ENCODE results near the gene FAHD2B. TPM values are rescaled to one million over a fixed set of nuclear protein-coding genes. Genes with fewer than 3 reads are reported as not detected.
A peak's percentile ranks its signal among the peaks of the same experiment; 100 is the strongest.
"Not testable (repeated sequence)": the region's sequence is repeated elsewhere in the genome, so short reads cannot be mapped to it uniquely, and the experiment has no call there.

FAHD2B gene
- total RNA-seq (2014; rRNA removed): 0.23 and 1.3 TPM in 2 replicates
- 0.73 TPM for polyA plus RNA-seq (2012)

DNA sequence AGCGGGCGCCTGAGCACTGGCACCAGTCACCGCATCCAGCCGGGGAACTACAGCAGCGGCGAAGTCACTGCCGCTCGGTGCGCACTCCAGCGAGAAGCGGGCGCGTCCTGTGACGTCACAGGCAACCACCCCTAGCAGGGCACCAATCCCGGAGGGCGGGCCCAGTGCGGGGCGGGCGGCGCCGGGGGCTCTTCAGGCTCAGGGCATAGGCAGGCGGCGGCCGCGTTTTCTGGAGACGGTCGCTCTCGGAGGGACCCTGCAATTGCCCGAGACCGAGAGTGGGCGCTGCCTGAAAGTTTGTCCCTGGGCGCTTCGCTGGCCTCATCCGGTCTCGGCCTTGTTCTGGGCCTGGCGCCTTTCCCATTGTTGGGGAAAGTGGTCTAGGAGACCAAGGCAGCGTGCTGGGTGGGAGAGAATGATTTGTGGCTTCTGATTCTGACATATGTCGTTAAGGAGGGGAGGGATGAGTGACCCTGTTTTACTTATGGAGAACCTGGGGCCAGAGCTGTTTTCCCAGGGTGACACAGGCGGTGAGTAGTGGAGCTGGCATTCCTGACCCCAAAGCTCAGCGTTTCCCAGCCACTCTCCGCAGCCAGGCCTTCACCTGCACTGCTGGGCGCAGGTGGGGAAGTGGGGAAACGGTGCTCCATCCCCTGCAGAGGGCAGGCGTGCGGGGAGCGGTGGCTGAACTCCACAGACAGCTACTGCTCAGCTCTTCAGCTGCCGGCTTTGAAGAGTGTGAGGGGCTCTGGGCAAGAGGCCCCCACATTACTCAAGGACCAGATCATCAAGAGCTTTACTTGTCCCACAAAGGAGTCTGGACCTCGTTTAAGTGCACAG, at the start of gene FAHD2B:
Gene FAHD2B (minus strand): TSS at position 111 of the 840 bp plus-strand sequence. CDS start 3,176 bp downstream, outside the sequence.
- DNase-seq (ENCODE audit: low read depth): peak; percentile 29

- peak; percentile 32 for DNase-seq (ENCODE audit: low read depth)
These were observed 49.3 kb upstream of the FAHD2B start for GRCh38 chr2:97144016-97144415.

DNA sequence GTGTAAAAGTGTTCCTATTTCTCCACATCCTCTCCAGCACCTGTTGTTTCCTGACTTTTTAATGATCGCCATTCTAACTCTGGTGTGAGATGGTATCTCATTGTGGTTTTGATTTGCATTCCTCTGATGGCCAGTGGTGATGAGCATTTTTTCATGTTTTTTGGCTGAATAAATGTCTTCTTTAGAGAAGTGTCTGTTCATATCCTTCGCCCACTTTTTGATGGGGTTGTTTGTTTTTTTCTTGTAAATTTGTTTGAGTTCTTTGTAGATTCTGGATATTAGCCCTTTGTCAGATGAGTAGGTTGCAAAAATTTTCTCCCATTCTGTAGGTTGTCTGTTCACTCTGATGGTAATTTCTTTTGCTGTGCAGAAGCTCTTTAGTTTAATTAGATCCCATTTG, 34.4 kb upstream of the FAHD2B start:
- peak; percentile 31 for DNase-seq (ENCODE audit: low read depth)

DNA sequence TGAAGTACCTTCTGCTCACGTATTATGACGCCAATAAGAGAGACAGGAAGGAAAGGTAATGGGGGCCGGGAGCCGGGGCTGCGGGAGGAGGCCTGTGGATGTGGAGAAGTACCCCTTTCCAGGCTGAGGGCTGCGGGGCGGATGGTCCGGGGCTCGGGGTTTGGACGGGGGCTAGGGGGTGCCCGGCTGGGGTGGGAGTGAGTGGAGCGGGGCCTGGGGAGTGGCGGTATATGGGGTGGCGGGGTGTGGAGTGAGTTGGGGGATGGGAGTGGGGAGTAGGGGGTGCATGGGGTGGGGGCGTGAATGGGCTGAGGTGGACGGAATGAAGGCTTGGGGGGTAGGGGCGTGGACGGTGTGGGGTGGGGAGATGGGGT, 19.2 kb upstream of the FAHD2B start:
- not testable (repeated sequence) for DNase-seq (ENCODE audit: low read depth)

GRCh38 chr2:97113050-97113881, 18.6 kb upstream of the FAHD2B start, which contains the start of gene ANKRD36:
Gene ANKRD36, plus strand, starts transcription at chr2:97113153. Its CDS starts 587 bp downstream, at chr2:97113740.
- DNase-seq (ENCODE audit: low read depth): peak; percentile 77

DNA sequence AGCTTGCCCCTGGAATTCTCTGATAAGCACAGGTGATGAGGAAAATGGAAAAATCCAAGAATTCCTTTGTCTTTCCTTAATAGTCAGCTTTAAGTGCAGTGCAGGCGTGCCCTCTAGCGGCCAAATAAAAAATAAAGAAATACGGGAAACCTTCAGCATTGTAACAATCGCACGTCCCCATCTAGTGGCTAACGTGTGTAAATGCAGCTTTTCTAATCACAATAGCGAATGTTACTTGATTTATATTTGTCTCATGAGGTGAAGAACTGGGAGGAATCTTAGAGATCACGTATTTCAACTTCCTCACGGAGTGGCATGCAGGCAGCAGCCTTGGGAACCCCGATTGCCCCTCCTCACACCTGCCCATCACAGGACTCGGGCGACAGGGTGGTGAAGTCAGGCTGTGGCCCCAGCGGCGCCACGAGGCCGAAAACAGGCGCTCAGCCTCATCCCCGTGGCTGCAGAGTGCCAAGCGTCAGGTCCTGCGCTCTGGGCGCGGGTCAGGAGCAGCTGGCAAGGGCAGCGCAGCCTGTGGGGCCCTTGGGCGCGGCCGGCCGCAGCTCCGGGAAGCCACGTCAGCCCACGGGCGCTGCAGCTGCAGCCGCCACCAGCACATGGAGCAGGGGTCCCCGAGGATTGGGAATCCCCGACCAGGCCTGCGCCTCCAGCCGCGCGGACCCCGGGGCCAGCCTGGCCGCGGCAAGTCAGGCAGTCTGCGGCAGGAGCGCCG, 17.8 kb upstream of the FAHD2B start:
- DNase-seq (ENCODE audit: low read depth): peak; percentile 57

DNA sequence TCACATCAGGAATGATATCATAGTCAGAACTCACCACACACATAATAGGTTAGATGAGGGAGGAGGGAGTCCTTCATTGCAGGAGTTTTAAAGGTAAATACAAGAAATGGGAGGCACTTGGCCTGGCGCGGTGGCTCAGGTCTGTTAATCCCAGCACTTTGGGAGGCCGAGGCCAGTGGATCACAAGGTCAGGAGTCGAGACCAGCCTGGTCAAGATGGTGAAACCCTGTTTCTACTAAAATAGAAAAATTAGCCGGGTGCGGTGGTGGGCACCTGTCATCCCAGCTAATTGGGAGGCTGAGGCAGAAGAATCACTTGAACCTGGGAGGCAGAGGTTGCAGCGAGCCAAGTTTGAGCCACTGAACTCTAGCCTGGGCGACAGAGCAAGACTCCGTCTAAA, 16.6 kb upstream of the FAHD2B start:
- DNase-seq (ENCODE audit: low read depth): not testable (repeated sequence)

DNA sequence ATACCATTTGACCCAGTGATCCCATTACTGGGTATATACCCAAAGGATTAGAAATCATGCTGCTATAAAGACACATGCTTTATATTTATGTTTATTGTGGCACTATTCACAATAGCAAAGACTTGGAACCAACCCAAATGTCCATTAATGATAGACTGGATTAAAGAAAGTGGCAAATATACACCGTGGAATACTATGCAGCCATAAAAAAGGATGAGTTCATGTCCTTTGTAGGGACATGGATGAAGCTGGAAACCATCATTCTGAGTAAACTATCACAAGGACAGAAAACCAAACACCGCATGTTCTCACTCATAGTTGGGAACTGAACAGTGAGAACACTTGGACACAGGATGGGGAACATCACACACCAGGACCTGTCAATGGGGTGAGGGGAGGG, 12.2 kb upstream of the FAHD2B start:
- not testable (repeated sequence) for DNase-seq (ENCODE audit: low read depth)

- DNase-seq (ENCODE audit: low read depth): not testable (repeated sequence)
These were observed 4.2 kb upstream of the FAHD2B start for GRCh38 chr2:97098786-97099372.

GRCh38 chr2:97095661-97096060, 979 bp upstream of the FAHD2B start:
- DNase-seq (ENCODE audit: low read depth): no peak

DNA sequence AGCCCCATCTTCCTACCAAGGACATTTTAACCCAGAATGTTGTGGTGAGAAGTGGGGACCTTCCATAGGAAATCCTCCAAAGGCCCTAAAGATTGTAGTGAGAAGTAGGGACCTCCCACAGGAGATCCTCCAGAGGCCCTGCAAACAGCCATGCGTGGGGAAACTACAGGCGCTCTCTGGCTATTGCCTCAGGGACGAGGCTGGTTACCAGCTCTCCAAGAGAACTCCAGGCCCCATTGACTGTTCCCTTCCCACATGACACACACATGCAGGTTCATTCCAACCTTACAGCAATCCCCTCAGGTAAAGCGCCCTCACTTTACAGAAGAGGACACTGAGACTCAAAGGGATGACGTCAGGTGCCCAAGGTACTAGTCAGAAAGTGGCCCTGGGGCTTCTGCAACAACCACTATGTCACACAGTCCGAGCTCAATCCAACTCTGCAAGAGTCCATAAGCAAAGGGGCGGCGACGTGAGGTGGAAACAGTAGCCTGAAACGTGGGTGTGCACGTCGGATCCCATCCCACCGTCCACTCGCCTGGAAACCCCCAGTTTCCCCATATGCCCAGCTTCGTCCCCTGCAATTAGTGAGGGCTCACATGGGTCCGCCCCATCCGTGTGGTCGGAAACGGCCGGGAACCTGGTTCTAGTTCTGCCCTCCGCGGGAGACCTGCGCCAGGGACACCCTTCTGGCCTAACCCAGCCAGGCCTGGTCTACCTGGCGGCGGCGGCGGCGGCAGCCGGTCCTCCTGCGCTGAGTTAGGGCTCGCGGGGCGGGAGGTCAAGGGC, 505 bp downstream of the FAHD2B start:
- DNase-seq (ENCODE audit: low read depth): not testable (repeated sequence)

DNA sequence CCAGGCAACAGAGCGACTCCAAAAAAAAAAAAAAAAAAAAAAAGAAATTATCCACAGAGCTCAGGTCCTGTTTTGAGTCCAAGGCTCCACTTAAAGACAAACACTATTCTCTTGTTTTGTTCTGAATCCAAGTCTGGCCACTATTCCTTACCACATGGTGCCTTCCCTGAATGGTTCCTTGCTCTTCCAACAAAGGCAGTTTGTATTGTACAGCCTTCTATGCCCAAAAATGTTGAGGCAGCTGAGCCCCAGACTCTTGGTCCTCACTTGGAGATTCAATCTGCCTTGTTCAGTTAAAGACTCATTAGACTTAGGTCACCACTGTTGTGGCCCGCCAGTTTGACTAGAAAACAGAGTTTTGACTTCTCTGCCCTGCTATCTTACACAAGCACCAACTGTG, 1.7 kb downstream of the FAHD2B start:
- DNase-seq (ENCODE audit: low read depth): not testable (repeated sequence)

- not testable (repeated sequence) for DNase-seq (ENCODE audit: low read depth)
These were observed 6.0 kb downstream of the FAHD2B start for GRCh38 chr2:97088706-97089105.

- DNase-seq (ENCODE audit: low read depth): not testable (repeated sequence)
These were observed 9.6 kb downstream of the FAHD2B start for GRCh38 chr2:97085093-97085492.

GRCh38 chr2:97083516-97083915, 11.2 kb downstream of the FAHD2B start:
- DNase-seq (ENCODE audit: low read depth): not testable (repeated sequence)

DNA sequence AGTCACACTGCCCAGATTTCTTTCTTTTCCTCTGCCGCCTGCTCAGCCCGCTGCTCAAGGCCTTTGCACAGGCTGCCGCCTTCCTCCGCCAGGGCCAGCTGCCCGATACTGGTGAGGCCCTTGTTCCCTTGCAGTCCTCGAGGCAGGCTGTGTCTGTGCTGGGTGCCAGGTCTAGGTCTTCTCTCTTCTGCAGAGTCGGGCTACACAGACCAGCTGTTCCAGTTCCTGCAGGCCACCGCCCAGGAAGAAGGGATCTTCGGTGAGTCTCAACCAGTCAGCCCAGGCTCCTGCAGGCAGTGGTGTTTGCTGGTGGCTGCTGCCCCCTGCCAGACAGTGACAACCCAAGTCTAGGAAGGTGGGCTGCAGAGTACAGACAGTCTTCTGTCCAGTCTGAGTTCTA, 12.5 kb downstream of the FAHD2B start:
- DNase-seq (ENCODE audit: low read depth): not testable (repeated sequence)

DNA sequence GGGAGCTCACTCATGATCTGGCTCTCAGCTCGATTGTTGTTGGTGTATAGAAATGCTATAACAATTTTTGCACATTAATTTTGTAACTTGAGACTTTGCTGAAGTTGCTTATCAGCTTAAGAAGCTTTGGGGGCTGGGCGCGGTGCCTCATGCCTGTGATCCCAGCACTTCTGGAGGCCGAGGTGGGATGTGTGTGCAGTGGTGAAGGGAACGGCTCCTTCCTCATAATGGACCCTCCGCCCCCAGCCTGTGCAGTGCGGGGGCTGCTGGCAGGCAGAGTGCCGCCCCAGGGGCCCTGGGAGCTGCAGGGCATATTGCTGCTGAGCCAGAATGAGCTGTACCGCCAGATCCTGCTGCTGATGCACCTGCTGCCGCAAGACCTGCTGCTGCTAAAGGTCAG, 13.8 kb downstream of the FAHD2B start:
- DNase-seq (ENCODE audit: low read depth): not testable (repeated sequence)

DNA sequence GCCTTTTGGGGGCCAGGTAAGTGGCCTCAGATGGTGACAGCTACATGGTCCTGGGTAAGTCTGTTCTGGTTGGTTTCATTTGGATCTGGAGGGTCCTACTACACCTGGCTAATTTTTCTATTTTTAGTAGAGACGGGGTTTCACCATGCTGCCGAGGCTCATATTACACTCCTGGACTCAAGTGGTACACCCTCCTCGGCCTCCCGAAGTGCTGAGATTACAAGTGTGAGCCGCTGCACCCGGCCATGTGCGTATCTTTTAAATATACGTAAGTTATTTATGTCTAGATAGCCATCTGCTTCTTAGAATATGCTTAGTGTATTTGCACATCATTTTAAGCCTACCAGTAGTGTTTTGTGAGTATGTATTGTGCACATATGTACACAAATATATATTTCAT, 17.5 kb downstream of the FAHD2B start:
- DNase-seq (ENCODE audit: low read depth): not testable (repeated sequence)

DNA sequence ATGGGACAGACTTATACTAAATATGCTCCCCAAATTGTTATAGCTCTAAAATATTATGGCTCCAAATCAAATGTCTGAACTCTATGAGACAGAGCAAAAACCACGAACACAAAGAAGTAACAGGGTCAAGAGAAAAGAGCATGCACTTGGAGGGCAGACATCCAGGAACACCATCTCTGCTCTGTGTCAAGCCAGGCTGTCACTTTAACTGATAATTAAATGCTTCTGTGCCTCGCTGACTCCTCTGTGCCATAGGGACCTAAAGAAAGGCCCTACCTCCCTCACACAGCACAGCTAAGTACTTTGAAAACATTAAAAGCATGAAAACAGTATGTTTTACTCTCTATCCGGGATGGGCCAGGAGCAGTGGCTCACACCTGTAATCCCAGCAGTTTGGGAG, 23.8 kb downstream of the FAHD2B start:
- DNase-seq (ENCODE audit: low read depth): not testable (repeated sequence)

GRCh38 chr2:97068722-97069121, 26.0 kb downstream of the FAHD2B start:
- DNase-seq (ENCODE audit: low read depth): not testable (repeated sequence)

All from LHCN-M2 (cell line).